HG03103 (cell line): ENCODE results near the gene RHOA.
"Not testable (repeated sequence)": the region's sequence is repeated elsewhere in the genome, so short reads cannot be mapped to it uniquely, and the experiment has no call there.

Experiments
- ATAC-seq: cut with Tn5 transposase; IDR thresholded peaks from one replicate; pipeline ENCODE4 v1.9.1; 2021; ENCODE audit warnings: low read depth; ENCODE audit not compliant: unreplicated experiment

The RHOA gene

DNA sequence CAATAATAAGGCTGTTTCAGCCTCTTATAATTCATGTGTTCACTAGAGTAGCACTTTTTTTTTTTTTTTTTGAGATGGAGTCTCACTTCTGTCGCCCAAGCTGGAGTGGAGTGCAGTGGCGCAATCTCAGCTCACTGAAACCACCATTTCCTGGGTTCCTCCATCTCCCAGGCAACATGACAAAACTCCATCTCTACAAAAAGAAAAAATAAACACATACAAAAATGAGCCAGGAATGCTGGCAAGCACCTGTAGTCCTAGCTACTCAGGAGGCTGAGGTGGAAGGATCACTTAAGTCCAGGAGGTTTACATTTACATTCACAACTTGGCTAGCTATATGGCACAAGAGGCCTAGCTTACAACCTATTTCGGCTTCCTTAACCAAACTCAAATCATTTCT, 78.7 kb downstream of the RHOA start:
- no peak for ATAC-seq

DNA sequence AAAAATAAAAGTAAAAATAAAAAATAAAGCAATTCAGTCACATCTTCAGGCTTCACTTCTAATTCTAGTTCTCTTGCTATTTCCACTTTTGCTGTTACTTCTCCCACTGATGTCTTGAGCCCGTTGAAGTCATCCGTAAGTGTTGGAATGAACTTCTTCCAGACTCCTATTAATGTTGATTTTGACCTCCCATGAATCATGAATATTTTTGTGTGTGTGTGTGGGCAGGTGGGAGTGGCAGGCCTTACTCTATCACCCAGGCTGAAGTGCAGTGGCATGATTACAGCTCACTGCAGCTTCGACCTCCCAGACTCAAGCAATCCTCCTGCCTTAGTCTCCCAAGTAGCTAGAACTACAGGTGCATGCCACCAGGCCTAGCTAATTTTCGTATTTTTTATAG, 82.6 kb downstream of the RHOA start:
- no peak for ATAC-seq

DNA sequence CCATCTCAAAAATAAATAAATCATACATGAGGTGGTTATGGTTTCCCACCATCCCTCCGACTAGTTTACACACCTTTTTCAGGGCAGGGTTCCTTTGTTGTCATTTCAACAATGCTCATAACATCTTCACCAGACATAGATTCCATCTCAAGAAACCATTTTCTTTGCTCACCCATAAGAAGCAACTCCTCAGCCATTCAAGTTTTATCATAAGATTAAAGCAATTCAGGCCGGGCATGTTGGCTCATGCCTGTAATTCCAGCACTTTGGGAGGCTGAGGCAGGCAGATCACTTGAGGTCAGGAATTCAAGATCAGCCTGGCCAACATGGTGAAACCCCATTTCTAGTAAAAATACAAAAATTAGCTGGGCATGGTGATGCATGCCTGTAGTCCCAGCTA, 83.4 kb downstream of the RHOA start:
- not testable (repeated sequence) for ATAC-seq

- ATAC-seq: no peak
These were observed 84.3 kb downstream of the RHOA start for GRCh38 chr3:49327485-49327884.

- ATAC-seq: no peak
These were observed 87.0 kb downstream of the RHOA start for GRCh38 chr3:49324768-49325167.

DNA sequence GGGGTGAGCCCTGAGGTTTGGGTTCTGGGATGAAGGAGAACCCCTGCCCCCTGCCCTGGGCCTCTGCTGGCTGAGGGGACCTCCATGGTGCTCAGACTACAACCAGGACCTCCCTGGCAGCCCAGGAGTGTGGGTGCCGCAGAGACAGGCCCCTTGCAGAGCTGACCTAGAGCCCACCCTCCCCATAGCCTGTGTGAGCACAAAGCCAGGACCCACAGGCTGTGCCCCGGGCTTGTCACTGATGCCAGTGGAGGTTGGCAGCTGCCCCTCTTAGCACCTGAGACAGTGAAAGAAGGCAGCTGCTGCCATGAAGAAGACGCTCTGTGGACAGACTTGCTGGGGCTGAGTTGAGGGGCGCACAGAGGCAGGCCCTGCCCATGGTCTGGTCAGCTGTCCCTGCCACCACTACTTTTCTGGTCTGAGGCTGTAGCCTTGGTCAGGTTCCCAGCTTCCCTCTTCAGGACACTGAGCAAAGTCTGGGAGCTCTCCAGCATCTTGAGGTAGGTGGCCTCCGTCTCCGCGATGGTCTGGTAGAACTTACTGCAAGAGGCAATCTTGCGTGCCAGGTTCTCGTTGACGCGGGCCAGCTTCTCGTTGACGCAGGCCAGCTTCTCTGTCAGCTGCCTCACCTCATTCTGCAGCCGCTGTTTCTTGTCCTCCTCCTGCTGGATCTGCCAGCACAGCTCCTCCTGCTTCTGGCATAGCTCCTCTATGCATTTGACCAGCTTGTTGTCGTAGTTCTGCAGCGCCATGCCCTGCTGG, 94.9 kb downstream of the RHOA start:
- no peak for ATAC-seq

DNA sequence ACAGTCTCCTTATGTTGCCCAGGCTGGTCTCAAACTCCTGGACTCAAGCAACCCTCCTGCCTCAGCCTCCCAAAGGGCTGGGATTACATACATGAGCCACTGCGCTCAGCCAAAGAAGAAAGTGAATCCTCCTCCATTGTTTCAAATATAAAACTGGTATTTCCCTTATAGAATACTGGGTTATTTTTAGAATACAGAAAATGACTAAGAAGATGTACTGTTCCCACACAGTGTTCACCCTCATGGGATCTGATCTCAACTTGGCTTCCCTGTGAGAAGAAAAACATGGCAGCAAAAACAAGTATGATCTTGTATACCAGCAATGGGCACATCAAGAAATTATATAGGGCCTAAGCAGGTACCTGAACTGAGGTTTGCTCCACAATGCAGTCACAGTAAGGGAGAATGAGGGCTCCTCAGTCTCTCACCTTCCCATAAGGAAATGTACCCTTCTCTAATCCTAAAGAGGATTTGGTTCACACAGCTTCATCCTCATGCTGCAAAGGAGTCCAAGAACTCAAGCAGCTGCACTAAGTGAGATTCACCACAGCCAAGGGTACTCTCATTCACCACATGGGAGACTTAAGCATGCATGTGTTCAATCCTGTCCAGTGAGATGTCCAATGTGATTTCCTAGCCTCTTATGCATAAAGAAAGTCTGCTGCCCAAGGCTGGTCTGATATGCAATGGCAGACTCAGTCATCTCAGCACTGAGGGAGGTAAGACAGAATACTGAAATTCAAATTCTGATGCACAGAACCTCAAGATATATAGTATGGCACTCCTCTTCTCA, 97.7 kb downstream of the RHOA start:
- no peak for ATAC-seq

DNA sequence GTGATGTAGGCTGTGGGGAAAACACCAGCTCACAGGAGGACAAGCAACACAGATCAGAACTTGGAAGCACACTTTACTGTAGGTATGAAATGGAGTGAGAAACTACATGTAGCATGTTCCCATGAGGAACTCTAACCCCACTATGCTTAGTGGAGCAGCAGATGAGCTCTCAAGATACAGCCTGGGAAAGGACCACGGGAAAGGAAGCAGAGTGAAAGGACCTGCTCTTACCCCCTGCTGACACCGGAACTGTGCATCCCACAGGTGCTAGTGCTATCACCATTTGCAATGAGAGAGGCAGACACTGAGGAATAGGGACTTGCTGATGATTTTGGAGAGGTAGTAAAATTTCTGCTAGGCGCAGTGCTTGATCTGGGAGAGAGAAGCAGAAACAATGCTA, 100.5 kb downstream of the RHOA start:
- no peak for ATAC-seq

GRCh38 chr3:49310677-49311076, 101.1 kb downstream of the RHOA start:
- ATAC-seq: no peak
